ENCODE data around the gene APOC4.

APOC4 gene, protein sequence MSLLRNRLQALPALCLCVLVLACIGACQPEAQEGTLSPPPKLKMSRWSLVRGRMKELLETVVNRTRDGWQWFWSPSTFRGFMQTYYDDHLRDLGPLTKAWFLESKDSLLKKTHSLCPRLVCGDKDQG

DNA sequence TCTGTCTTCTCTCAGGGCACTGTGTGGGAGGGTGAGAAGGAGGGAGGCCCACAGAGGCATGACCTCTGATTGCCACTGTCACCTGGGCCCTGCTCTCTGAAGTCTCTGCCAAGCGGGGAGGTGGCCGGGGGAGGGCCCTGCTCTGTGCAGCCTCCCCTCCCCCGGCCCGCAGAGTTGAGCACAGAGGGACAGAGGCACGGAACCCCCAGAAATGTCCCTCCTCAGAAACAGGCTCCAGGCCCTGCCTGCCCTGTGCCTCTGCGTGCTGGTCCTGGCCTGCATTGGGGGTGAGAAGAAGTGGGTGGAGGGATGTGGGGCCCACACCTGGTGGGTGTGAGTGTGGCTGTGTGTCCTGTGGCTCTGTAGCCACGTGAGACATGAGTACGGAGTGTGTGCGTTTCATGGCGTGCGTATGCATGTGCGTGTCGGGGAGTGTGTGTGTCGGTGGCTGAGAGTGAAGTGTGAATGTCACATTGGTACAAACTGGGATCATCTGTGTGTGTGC lies at the start of gene APOC4:
Gene APOC4 (plus strand): TSS at position 171 of the 505 bp plus-strand sequence. CDS start 41 bp downstream, at position 212.
- Histone ChIP-seq H3K27me3 (replicated peaks; ENCODE audit: control insufficient read depth, insufficient read depth, low read length) (no peaks in the 10 kb centered on the region), H3K36me3 (ENCODE audit: control insufficient read depth, insufficient read depth, low read length) (no peaks in the 10 kb centered on the region), H3K4me3 (replicated peaks; ENCODE audit: low read depth, low read length) (no peak within 1 kb of the TSS)
- no peak for DNase-seq (ENCODE audit: extremely low read depth, insufficient read length)
- TF ChIP-seq, protein P1, sequence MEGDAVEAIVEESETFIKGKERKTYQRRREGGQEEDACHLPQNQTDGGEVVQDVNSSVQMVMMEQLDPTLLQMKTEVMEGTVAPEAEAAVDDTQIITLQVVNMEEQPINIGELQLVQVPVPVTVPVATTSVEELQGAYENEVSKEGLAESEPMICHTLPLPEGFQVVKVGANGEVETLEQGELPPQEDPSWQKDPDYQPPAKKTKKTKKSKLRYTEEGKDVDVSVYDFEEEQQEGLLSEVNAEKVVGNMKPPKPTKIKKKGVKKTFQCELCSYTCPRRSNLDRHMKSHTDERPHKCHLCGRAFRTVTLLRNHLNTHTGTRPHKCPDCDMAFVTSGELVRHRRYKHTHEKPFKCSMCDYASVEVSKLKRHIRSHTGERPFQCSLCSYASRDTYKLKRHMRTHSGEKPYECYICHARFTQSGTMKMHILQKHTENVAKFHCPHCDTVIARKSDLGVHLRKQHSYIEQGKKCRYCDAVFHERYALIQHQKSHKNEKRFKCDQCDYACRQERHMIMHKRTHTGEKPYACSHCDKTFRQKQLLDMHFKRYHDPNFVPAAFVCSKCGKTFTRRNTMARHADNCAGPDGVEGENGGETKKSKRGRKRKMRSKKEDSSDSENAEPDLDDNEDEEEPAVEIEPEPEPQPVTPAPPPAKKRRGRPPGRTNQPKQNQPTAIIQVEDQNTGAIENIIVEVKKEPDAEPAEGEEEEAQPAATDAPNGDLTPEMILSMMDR (IDR thresholded peaks at IDR 0.05; ENCODE audit: insufficient read depth, low read length, poor library complexity, severe bottlenecking) = no peak

- Histone ChIP-seq H3K27me3 (replicated peaks; ENCODE audit: control insufficient read depth, insufficient read depth, low read length) (no peaks in the 10 kb centered on the region), H3K4me3 (replicated peaks; ENCODE audit: low read depth, low read length) (no peak overlapping the region; the same call in 1 of the 2 replicates), H3K36me3 (ENCODE audit: control insufficient read depth, insufficient read depth, low read length) (peaks cover 40% of the 10 kb centered on the region)
- TF ChIP-seq, protein P1 (IDR thresholded peaks at IDR 0.05; ENCODE audit: insufficient read depth, low read length, poor library complexity, severe bottlenecking) = no peak
- DNase-seq (ENCODE audit: extremely low read depth, insufficient read length) = no peak
Measured at GRCh38 chr19:44892932-44893331, 49.1 kb upstream of the APOC4 start.

- Histone ChIP-seq H3K36me3 (ENCODE audit: control insufficient read depth, insufficient read depth, low read length) (peaks cover 43% of the 10 kb centered on the region), H3K4me3 (replicated peaks; ENCODE audit: low read depth, low read length) (no peak overlapping the region), H3K27me3 (replicated peaks; ENCODE audit: control insufficient read depth, insufficient read depth, low read length) (no peaks in the 10 kb centered on the region)
- DNase-seq (ENCODE audit: extremely low read depth, insufficient read length) = no peak
- TF ChIP-seq, protein P1 (IDR thresholded peaks at IDR 0.05; ENCODE audit: insufficient read depth, low read length, poor library complexity, severe bottlenecking) = no peak
Measured at GRCh38 chr19:44893332-44894051, 48.5 kb upstream of the APOC4 start.

GRCh38 chr19:44894052-44894400 lies 48.0 kb upstream of the APOC4 start:
- H3K4me3 ChIP-seq (replicated peaks; ENCODE audit: low read depth, low read length) = no peak overlapping the region
- H3K36me3 ChIP-seq (ENCODE audit: control insufficient read depth, insufficient read depth, low read length) = peaks cover 43% of the 10 kb centered on the region
- no peak for DNase-seq (ENCODE audit: extremely low read depth, insufficient read length)
- no peaks in the 10 kb centered on the region for H3K27me3 ChIP-seq (replicated peaks; ENCODE audit: control insufficient read depth, insufficient read depth, low read length)
- TF ChIP-seq, protein P1 (IDR thresholded peaks at IDR 0.05; ENCODE audit: insufficient read depth, low read length, poor library complexity, severe bottlenecking) = no peak

DNA sequence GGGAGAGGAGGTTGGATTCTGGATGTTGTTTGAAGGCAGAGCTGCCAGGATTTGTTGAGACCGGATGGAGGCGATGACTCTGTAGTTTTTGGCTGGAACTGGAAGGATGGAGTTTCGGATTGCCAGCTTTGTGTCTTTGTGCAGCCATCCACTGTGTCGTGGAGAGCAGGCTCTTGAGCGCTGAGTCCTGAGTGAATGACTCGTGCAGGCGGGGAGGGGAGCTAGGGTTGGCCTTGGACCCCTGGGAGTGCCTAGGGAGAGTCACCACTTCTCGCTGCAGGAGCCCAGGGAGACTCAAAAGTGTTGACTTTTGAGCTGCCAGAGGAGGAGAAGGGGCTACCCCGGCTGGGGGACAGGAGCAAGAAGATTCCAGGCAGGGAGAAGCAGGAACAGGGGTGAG lies 47.1 kb upstream of the APOC4 start:
- peaks cover 45% of the 10 kb centered on the region for H3K36me3 ChIP-seq (ENCODE audit: control insufficient read depth, insufficient read depth, low read length)
- DNase-seq (ENCODE audit: extremely low read depth, insufficient read length) = no peak
- no peaks in the 10 kb centered on the region for H3K27me3 ChIP-seq (replicated peaks; ENCODE audit: control insufficient read depth, insufficient read depth, low read length)
- no peak overlapping the region for H3K4me3 ChIP-seq (replicated peaks; ENCODE audit: low read depth, low read length)
- TF ChIP-seq, protein P1 (IDR thresholded peaks at IDR 0.05; ENCODE audit: insufficient read depth, low read length, poor library complexity, severe bottlenecking) = no peak
